H7 (cell line): ENCODE data around the gene SLC35F3. TPM values are rescaled to one million over a fixed set of nuclear protein-coding genes. Genes with fewer than 3 reads are reported as not detected.
"Not testable (repeated sequence)": the region's sequence is repeated elsewhere in the genome, so short reads cannot be mapped to it uniquely, and the experiment has no call there.

ENCODE experiments used
- DNase-seq: peaks from one replicate; pipeline ENCODE4 v3.0.0; 2012
- H3K27me3 ChIP-seq: 2 replicates; pipeline ENCODE4 v1.6.0; 2011; ENCODE audit warnings: mild to moderate bottlenecking, low read length; ENCODE audit not compliant: control insufficient read depth, insufficient read depth
- H3K36me3 ChIP-seq: replicated peaks from 2 replicates; pipeline ENCODE4 v1.5.1; 2011; ENCODE audit warnings: low read length; ENCODE audit not compliant: control insufficient read depth, insufficient read depth
- H3K4me3 ChIP-seq: 2 replicates; pipeline ENCODE4 v1.5.1; 2011; ENCODE audit warnings: low read depth, mild to moderate bottlenecking, control low read depth, low read length, moderate library complexity; ENCODE audit not compliant: insufficient read depth
- total RNA-seq: library from RNA; depleted of rRNA; stranded (reverse); fragments of >200 nt; shearing (Covaris generic); gene quantifications from 2 replicates; pipeline ENCODE4 v1.2.3, GENCODE V29; 2014

The SLC35F3 gene
- total RNA-seq, 1 experiment from 2014 or later = 7.2 TPM

- H3K4me3 ChIP-seq, H3K36me3 ChIP-seq, H3K27me3 ChIP-seq, DNase-seq: not testable (repeated sequence)
Measured at GRCh38 chr1:233891151-233891550, 13.3 kb upstream of the SLC35F3 start.

GRCh38 chr1:233897325-233898162 lies 6.9 kb upstream of the SLC35F3 start:
- DNase-seq = no peak
- no peaks in the 10 kb centered on the region for H3K36me3 ChIP-seq
- H3K4me3 ChIP-seq = no peak overlapping the region
- no peaks in the 10 kb centered on the region for H3K27me3 ChIP-seq

- Histone ChIP-seq H3K36me3 (no peaks in the 10 kb centered on the region), H3K27me3 (peaks cover 34% of the 10 kb centered on the region), H3K4me3 (no peak overlapping the region)
- DNase-seq = no peak
Measured at GRCh38 chr1:233901495-233901894, 3.0 kb upstream of the SLC35F3 start.

- H3K27me3 ChIP-seq = peaks cover 43% of the 10 kb centered on the region
- H3K4me3 ChIP-seq = peak overlapping the region; percentile 62
- DNase-seq = peak; percentile 43
Measured at GRCh38 chr1:233905416-233906051, 1.1 kb downstream of the SLC35F3 start.

GRCh38 chr1:233907151-233907550 lies 2.7 kb downstream of the SLC35F3 start:
- DNase-seq = no peak
- H3K27me3 ChIP-seq = peaks cover 43% of the 10 kb centered on the region
- H3K36me3 ChIP-seq = no peaks in the 10 kb centered on the region

More at GRCh38 chr1:233905416-233906051, 1.1 kb downstream of the SLC35F3 start:
- H3K36me3 ChIP-seq = no peaks in the 10 kb centered on the region

GRCh38 chr1:233908092-233908491 lies 3.6 kb downstream of the SLC35F3 start:
- H3K4me3 ChIP-seq = no peak overlapping the region
- H3K27me3 ChIP-seq = peaks cover 40% of the 10 kb centered on the region
- no peak for DNase-seq
- H3K36me3 ChIP-seq = no peaks in the 10 kb centered on the region

More at GRCh38 chr1:233907151-233907550, 2.7 kb downstream of the SLC35F3 start:
- no peak overlapping the region for H3K4me3 ChIP-seq

- peaks cover 29% of the 10 kb centered on the region for H3K27me3 ChIP-seq
- DNase-seq = no peak
- H3K36me3 ChIP-seq = no peaks in the 10 kb centered on the region
- H3K4me3 ChIP-seq = no peak overlapping the region
Measured at GRCh38 chr1:233909195-233909594, 4.7 kb downstream of the SLC35F3 start.

GRCh38 chr1:233912447-233912846 lies 8.0 kb downstream of the SLC35F3 start:
- DNase-seq = no peak
- Histone ChIP-seq H3K27me3 (0 out of 2 replicates have a peak, but pooled peaks cover under 1% of the 10 kb centered on the region), H3K36me3 (no peaks in the 10 kb centered on the region), H3K4me3 (no peak overlapping the region)

GRCh38 chr1:233912909-233913308 lies 8.4 kb downstream of the SLC35F3 start:
- H3K36me3 ChIP-seq = no peaks in the 10 kb centered on the region
- DNase-seq = no peak
- no peaks in the 10 kb centered on the region for H3K27me3 ChIP-seq
- no peak overlapping the region for H3K4me3 ChIP-seq

- Histone ChIP-seq H3K36me3 (no peaks in the 10 kb centered on the region), H3K4me3 (no peak overlapping the region), H3K27me3 (no peaks in the 10 kb centered on the region)
- no peak for DNase-seq
Measured at GRCh38 chr1:233916706-233917105, 12.2 kb downstream of the SLC35F3 start.

- Histone ChIP-seq H3K27me3 (no peaks in the 10 kb centered on the region), H3K4me3 (no peak overlapping the region), H3K36me3 (no peaks in the 10 kb centered on the region)
- no peak for DNase-seq
Measured at GRCh38 chr1:233919786-233920185, 15.3 kb downstream of the SLC35F3 start.

GRCh38 chr1:233928123-233928522 lies 23.6 kb downstream of the SLC35F3 start:
- Histone ChIP-seq H3K27me3 (no peaks in the 10 kb centered on the region), H3K36me3 (no peaks in the 10 kb centered on the region), H3K4me3 (no peak overlapping the region)
- DNase-seq = no peak

GRCh38 chr1:233933339-233933738 lies 28.9 kb downstream of the SLC35F3 start:
- Histone ChIP-seq H3K27me3 (no peaks in the 10 kb centered on the region), H3K36me3 (no peaks in the 10 kb centered on the region)
- DNase-seq = no peak

GRCh38 chr1:233935297-233935868 lies 30.9 kb downstream of the SLC35F3 start:
- no peak for DNase-seq
- H3K36me3 ChIP-seq = no peaks in the 10 kb centered on the region
- H3K4me3 ChIP-seq = no peak overlapping the region
- H3K27me3 ChIP-seq = no peaks in the 10 kb centered on the region

More at GRCh38 chr1:233933339-233933738, 28.9 kb downstream of the SLC35F3 start:
- no peak overlapping the region for H3K4me3 ChIP-seq

- Histone ChIP-seq H3K27me3 (no peaks in the 10 kb centered on the region), H3K4me3 (no peak overlapping the region), H3K36me3 (no peaks in the 10 kb centered on the region)
- no peak for DNase-seq
Measured at GRCh38 chr1:233936422-233936821, 31.9 kb downstream of the SLC35F3 start.
